HEK293T (cell line): ENCODE results near the gene RPSA.

Experiments used
- ARNT ChIP-seq: fragments of 450-650 bp; IDR thresholded peaks from 2 replicates; pipeline ENCODE4 v1.6.1; 2017; ENCODE audit warnings: mild to moderate bottlenecking
- FOXM1 ChIP-seq: fragments of 450-650 bp; IDR thresholded peaks from 2 replicates; pipeline ENCODE4 v1.6.1; 2017; ENCODE audit warnings: mild to moderate bottlenecking, borderline replicate concordance

DNA sequence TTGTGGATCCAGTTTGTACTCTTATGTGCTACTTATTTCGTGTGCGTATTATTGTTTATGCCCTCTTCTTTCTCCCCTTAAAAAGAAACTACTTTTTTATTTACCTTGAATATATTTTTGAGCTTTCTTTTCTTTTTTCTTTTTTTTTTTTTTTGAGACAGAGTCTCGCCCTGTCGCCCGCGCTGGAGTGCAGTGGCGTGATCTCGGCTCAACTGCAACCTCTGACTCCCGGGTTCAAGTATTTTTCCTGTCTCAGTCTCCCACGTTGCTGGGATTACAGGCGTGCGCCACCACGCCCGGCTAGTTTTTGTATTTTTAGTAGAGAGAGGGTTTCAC is 21.9 kb upstream of the RPSA start:
- no peak for TF ChIP-seq FOXM1
- TF ChIP-seq ARNT: no peak
